Fibroblast of skin of abdomen (primary cell): ENCODE data around the gene PPP1R3C.
A peak's percentile ranks its signal among the peaks of the same experiment; 100 is the strongest.

Experiments used
- DNase-seq: peaks from one replicate; pipeline ENCODE4 v3.0.0-alpha.2; 2013

Gene PPP1R3C

GRCh38 chr10:91629715-91630549, 2.9 kb downstream of the PPP1R3C start:
- DNase-seq = no peak

GRCh38 chr10:91628383-91628782, 4.5 kb downstream of the PPP1R3C start:
- DNase-seq = no peak

- no peak for DNase-seq
Measured at GRCh38 chr10:91627344-91628102, 5.3 kb downstream of the PPP1R3C start.

GRCh38 chr10:91626936-91627335, 5.9 kb downstream of the PPP1R3C start:
- no peak for DNase-seq

- DNase-seq = no peak
Measured at GRCh38 chr10:91624633-91625032, 8.2 kb downstream of the PPP1R3C start.

GRCh38 chr10:91622601-91623000, 10.3 kb downstream of the PPP1R3C start:
- no peak for DNase-seq

GRCh38 chr10:91621483-91622113, 11.3 kb downstream of the PPP1R3C start:
- DNase-seq = no peak

GRCh38 chr10:91617072-91617609, 15.7 kb downstream of the PPP1R3C start:
- peak; percentile 93 for DNase-seq

GRCh38 chr10:91616137-91616536, 16.7 kb downstream of the PPP1R3C start:
- peak; percentile 84 for DNase-seq

GRCh38 chr10:91614225-91614624, 18.6 kb downstream of the PPP1R3C start:
- peak; percentile 98 for DNase-seq

- peak; percentile 100 for DNase-seq
Measured at GRCh38 chr10:91613411-91614187, 19.3 kb downstream of the PPP1R3C start.

- no peak for DNase-seq
Measured at GRCh38 chr10:91610919-91611318, 22.0 kb downstream of the PPP1R3C start.

- peak; percentile 65 for DNase-seq
Measured at GRCh38 chr10:91610444-91610843, 22.4 kb downstream of the PPP1R3C start.

GRCh38 chr10:91607646-91608403, 25.0 kb downstream of the PPP1R3C start:
- peak; percentile 42 for DNase-seq

GRCh38 chr10:91605968-91606367, 26.9 kb downstream of the PPP1R3C start:
- no peak for DNase-seq

GRCh38 chr10:91604553-91605534, 28.0 kb downstream of the PPP1R3C start:
- peak; percentile 81 for DNase-seq

- peak; percentile 94 for DNase-seq
Measured at GRCh38 chr10:91603931-91604331, 28.9 kb downstream of the PPP1R3C start.

GRCh38 chr10:91602868-91603568, 29.9 kb downstream of the PPP1R3C start:
- no peak for DNase-seq

- no peak for DNase-seq
Measured at GRCh38 chr10:91602449-91602848, 30.4 kb downstream of the PPP1R3C start.
